HCT116 (cell line): ENCODE results near the gene CNTNAP2. TPM values are rescaled to one million over a fixed set of nuclear protein-coding genes. Genes with fewer than 3 reads are reported as not detected.

Source experiments
- ATAC-seq: fragments of 200-7000 bp; cut with Tn5 transposase; 2 replicates; pipeline ENCODE4 v1.9.1; 2020; ENCODE audit warnings: mild to moderate bottlenecking, moderate library complexity
- BruUV-seq: library from RNA; stranded (reverse); fragments of 400-500 nt; replicated peaks from 2 replicates; lab custom pipeline; 2021; lab: Mats Ljungman, UMichigan
- CTCF ChIA-PET: fragments of 300-600 bp; sonication (Branson Sonifier 250); formaldehyde crosslinking; loops from one replicate; lab custom pipeline; 2021; ENCODE audit warnings: antibody characterized with exemption; lab: Charles Lee
- POLR2A ChIA-PET: fragments of 300-600, 350-600 bp; sonication (Branson Sonifier 250); formaldehyde crosslinking; loops from one replicate; lab custom pipeline; 2021; ENCODE audit warnings: antibody characterized with exemption; lab: Charles Lee
- RAD21 ChIA-PET, 2 experiments: fragments of 300-600 bp; sonication (Branson Sonifier 250); formaldehyde crosslinking; loops; one replicate each; lab custom pipeline; 2023; ENCODE audit warnings: low total read pairs in 2 of 2; ENCODE audit not compliant: uncharacterized antibody in 2 of 2, unreplicated experiment in 2 of 2, low non-redundant PET in 1 of 2; lab: Charles Lee
- DNase-seq: peaks from one replicate; pipeline ENCODE4 v3.0.0-alpha.2; 2010; ENCODE audit warnings: low read depth, low spot score
- H2AFZ ChIP-seq: fragments of 200-600 bp; shearing (Covaris generic), sonication (generic); 2 replicates; pipeline ENCODE4 v1.6.1; 2017; ENCODE audit warnings: low read depth, mixed run types, mixed read lengths, antibody characterized with exemption, low read length; ENCODE audit not compliant: poor library complexity, severe bottlenecking
- H3K27ac ChIP-seq: 2 replicates; pipeline ENCODE4 v1.5.1; 2012; ENCODE audit warnings: low read depth, low read length
- H3K27me3 ChIP-seq: fragments of 200-600 bp; sonication (generic); 2 replicates; pipeline ENCODE4 v1.6.1; 2016; ENCODE audit warnings: mixed run types, low read length, mixed read lengths; ENCODE audit not compliant: insufficient read depth
- H3K36me3 ChIP-seq, 2 experiments: fragments of 200-500 bp in 1 of 2; fragments of 200-600 bp in 1 of 2; sonication (Bioruptor generic) in 1 of 2; sonication (generic) in 1 of 2; 2 replicates each; pipeline versions ENCODE4 v1.5.1 to v1.6.1; 2014 to 2016; ENCODE audit warnings: low read length in 2 of 2, inconsistent platforms in 1 of 2, mixed read lengths in 1 of 2, mixed run types in 1 of 2; ENCODE audit not compliant: insufficient read depth in 2 of 2, control insufficient read depth in 1 of 2
- H3K4me1 ChIP-seq, 2 experiments: fragments of 200-600 bp in 1 of 2; sonication (generic) in 1 of 2; 2 replicates each; pipeline versions ENCODE4 v1.5.1 to v1.6.1; 2012 to 2017; ENCODE audit warnings: low read length in 2 of 2, inconsistent platforms in 1 of 2, mild to moderate bottlenecking in 1 of 2, mixed read lengths in 1 of 2, mixed run types in 1 of 2, moderate library complexity in 1 of 2; ENCODE audit not compliant: insufficient read depth in 2 of 2, control insufficient read depth in 1 of 2
- H3K4me2 ChIP-seq: fragments of 200-600 bp; sonication (generic); 2 replicates; pipeline ENCODE4 v1.6.1; 2017; ENCODE audit warnings: mixed run types, low read length, mixed read lengths
- H3K4me3 ChIP-seq, 2 experiments: fragments of 200-600 bp in 1 of 2; sonication (generic) in 1 of 2; replicated peaks in 1 of 2; 2 replicates each; pipeline ENCODE4 v1.5.1; 2011 to 2016; ENCODE audit warnings: low read length in 2 of 2, control low read depth in 1 of 2, low read depth in 1 of 2, mild to moderate bottlenecking in 1 of 2, mixed read lengths in 1 of 2, mixed run types in 1 of 2
- H3K79me2 ChIP-seq: fragments of 200-600 bp; sonication (generic); 2 replicates; pipeline ENCODE4 v1.6.1; 2017; ENCODE audit warnings: mild to moderate bottlenecking, mixed run types, low read length, moderate library complexity, mixed read lengths; ENCODE audit not compliant: insufficient read depth
- H3K9ac ChIP-seq: fragments of 200-600 bp; sonication (generic); 2 replicates; pipeline ENCODE4 v1.6.1; 2016; ENCODE audit warnings: low read length, mixed read lengths
- H3K9me2 ChIP-seq: fragments of 200-600 bp; sonication (generic), shearing (Covaris generic); 2 replicates; pipeline ENCODE4 v1.6.1; 2017; ENCODE audit warnings: mixed run types, mild to moderate bottlenecking, moderate library complexity; ENCODE audit not compliant: insufficient read depth
- H3K9me3 ChIP-seq, 2 experiments: fragments of 200-500 bp in 1 of 2; fragments of 200-600 bp in 1 of 2; sonication (Bioruptor generic) in 1 of 2; sonication (generic) in 1 of 2; 2 replicates each; pipeline ENCODE4 v1.6.1; 2014 to 2017; ENCODE audit warnings: low read length in 2 of 2, mixed read lengths in 2 of 2, inconsistent platforms in 1 of 2, low read depth in 1 of 2, mild to moderate bottlenecking in 1 of 2, mixed run types in 1 of 2, moderate library complexity in 1 of 2; ENCODE audit not compliant: control insufficient read depth in 1 of 2, insufficient read depth in 1 of 2
- H4K20me1 ChIP-seq: fragments of 200-600 bp; sonication (generic), shearing (Covaris generic); 2 replicates; pipeline ENCODE4 v1.6.1; 2017; ENCODE audit warnings: mixed run types, mild to moderate bottlenecking, moderate library complexity; ENCODE audit not compliant: insufficient read depth
- CBX3 ChIP-seq: IDR thresholded peaks from 2 replicates; pipeline ENCODE4 v1.6.1; 2012; ENCODE audit warnings: low read depth
- CEBPB ChIP-seq: IDR thresholded peaks from 2 replicates; pipeline ENCODE4 v1.6.1; 2012; ENCODE audit warnings: low read depth
- EGR1 ChIP-seq: IDR thresholded peaks from 2 replicates; pipeline ENCODE4 v1.6.1; 2012; ENCODE audit warnings: low read depth
- EZH2 ChIP-seq: fragments of 200-600 bp; sonication (generic); IDR thresholded peaks from 2 replicates; pipeline ENCODE4 v1.6.1; 2017; ENCODE audit warnings: antibody characterized with exemption, mixed run types
- EZH2phosphoT487 ChIP-seq: fragments of 200-600 bp; IDR thresholded peaks from 2 replicates; pipeline ENCODE4 v1.6.1; 2018; ENCODE audit warnings: antibody characterized with exemption, borderline replicate concordance
- JUND ChIP-seq: IDR thresholded peaks from 2 replicates; pipeline ENCODE4 v1.6.1; 2012
- POLR2A ChIP-seq: IDR thresholded peaks from 2 replicates; pipeline ENCODE4 v1.7.0; 2011; ENCODE audit warnings: borderline replicate concordance; ENCODE audit not compliant: insufficient read depth, insufficient read length; ENCODE audit errors: extremely low read depth
- POLR2AphosphoS5 ChIP-seq: IDR thresholded peaks from 2 replicates; pipeline ENCODE4 v1.6.1; 2011; ENCODE audit warnings: mild to moderate bottlenecking, low read depth, low read length, moderate library complexity
- SIN3A ChIP-seq: IDR thresholded peaks from 2 replicates; pipeline ENCODE4 v1.6.1; 2012; ENCODE audit warnings: low read depth
- SP1 ChIP-seq: IDR thresholded peaks from 2 replicates; pipeline ENCODE4 v1.6.1; 2012; ENCODE audit warnings: low read depth
- SRF ChIP-seq: IDR thresholded peaks from 2 replicates; pipeline ENCODE4 v1.6.1; 2012; ENCODE audit warnings: low read depth
- YY1 ChIP-seq: IDR thresholded peaks from 2 replicates; pipeline ENCODE4 v1.6.1; 2011; ENCODE audit warnings: low read length, low read depth, moderate library complexity, mild to moderate bottlenecking; ENCODE audit not compliant: insufficient replicate concordance; ENCODE audit errors: extremely low read depth
- ZFX ChIP-seq: fragments of 450-650 bp; IDR thresholded peaks from 2 replicates; pipeline ENCODE4 v1.6.1; 2017
- ZNF274 ChIP-seq: fragments of 200-500 bp; sonication (Bioruptor generic); IDR thresholded peaks from 2 replicates; pipeline ENCODE4 v1.6.1; 2014; ENCODE audit warnings: mild to moderate bottlenecking, low read depth, low read length, inconsistent platforms
- intact Hi-C: fragments of 100-400 bp; cut with micrococcal nuclease; formaldehyde crosslinking; loops from 2 replicates; pipeline ENCODE4 v1.10.0; 2022
- total RNA-seq: library from RNA; stranded (reverse); gene quantifications from one replicate; pipeline ENCODE4 v1.2.1, GENCODE V29; 2021; ENCODE audit not compliant: unreplicated experiment
- TF ChIP-seq, protein P1 (sequence below): IDR thresholded peaks from 2 replicates; pipeline ENCODE4 v1.6.1; 2012
- TF ChIP-seq, protein P2 (sequence below): IDR thresholded peaks from 2 replicates; pipeline ENCODE4 v1.6.1; 2012
- TF ChIP-seq, protein P3 (sequence below): IDR thresholded peaks from 2 replicates; pipeline ENCODE4 v1.6.1; 2012; ENCODE audit warnings: low read depth
- TF ChIP-seq, protein P4 (sequence below): IDR thresholded peaks from 2 replicates; pipeline ENCODE4 v1.6.1; 2011; ENCODE audit warnings: mild to moderate bottlenecking, low read length, moderate library complexity; ENCODE audit not compliant: insufficient replicate concordance; ENCODE audit errors: extremely low read depth
- TF ChIP-seq, protein P5 (sequence below), 3 experiments: fragments of 200-600 bp in 1 of 3; sonication (generic) in 1 of 3; IDR thresholded peaks in 2 of 3; conservative IDR thresholded peaks in 1 of 3; 2 replicates each; pipeline ENCODE4 v1.5.1; 2012 to 2017; ENCODE audit warnings: low read depth in 2 of 3, low read length in 2 of 3, antibody characterized with exemption in 1 of 3, borderline replicate concordance in 1 of 3, control low read depth in 1 of 3, mild to moderate bottlenecking in 1 of 3, mixed read lengths in 1 of 3, mixed run types in 1 of 3, moderate library complexity in 1 of 3; ENCODE audit not compliant: insufficient read depth in 1 of 3

Gene CNTNAP2
- total RNA-seq, 1 experiment from 2014 or later, result 0.37 TPM

DNA sequence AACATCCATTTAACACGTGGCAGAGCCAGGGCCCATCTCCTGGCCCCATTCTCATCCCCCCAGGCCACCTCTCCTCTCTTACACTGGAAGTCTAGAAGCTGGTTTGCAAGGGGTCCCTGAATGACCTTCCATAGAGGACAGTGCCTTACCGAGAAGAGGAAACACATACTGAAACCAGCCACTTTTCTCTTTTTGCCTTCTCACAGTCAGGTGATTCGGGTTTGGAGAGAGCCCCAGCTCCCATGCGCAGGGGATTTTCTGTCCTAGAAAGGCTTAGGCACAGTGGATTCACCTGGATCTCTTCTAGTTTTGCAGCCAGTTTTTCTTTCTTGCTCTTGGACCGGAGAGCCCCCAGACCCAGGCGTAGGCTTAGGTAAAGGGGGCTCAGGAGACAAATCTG is 2139.8 kb downstream of the CNTNAP2 start (continued):
- TF ChIP-seq EGR1 (no peak), POLR2A (no peak), EZH2phosphoT487 (no peak), ZNF274 (no peak)
- TF ChIP-seq, protein P1, sequence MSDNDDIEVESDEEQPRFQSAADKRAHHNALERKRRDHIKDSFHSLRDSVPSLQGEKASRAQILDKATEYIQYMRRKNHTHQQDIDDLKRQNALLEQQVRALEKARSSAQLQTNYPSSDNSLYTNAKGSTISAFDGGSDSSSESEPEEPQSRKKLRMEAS, result no peak

DNA sequence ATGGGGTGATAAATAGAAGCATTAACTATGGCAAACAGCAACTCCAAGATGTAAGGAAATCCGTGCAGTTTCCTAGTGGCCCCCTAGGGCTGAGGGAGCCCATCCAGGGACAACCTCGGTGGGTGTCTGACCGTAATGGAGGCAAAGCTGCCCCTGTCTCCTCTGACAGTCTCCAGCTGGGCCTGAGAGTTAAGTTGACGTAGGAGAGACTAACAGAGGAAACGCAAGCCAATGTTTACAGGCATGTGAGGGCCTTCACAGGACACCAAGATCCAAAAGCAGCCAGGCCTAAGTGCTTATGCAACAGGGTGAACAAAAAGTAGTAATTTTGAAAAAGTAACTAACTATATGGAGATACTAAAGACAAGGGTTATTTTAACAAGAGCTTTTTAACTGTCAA is 2144.0 kb downstream of the CNTNAP2 start:
- ATAC-seq, result no peak
- Histone ChIP-seq H3K9me3 (no peaks in the 10 kb centered on the region), H3K9ac (no peak overlapping the region), H3K27ac (no peak overlapping the region), H3K79me2 (no peaks in the 10 kb centered on the region), H3K36me3 (no peaks in the 10 kb centered on the region), H3K4me3 (no peak overlapping the region), H2AFZ (no peak overlapping the region), H4K20me1 (no peaks in the 10 kb centered on the region), H3K4me1 (peaks cover 0 to 6% of the 10 kb centered on the region in 2 experiments; a peak in 1 of 4 replicates), H3K27me3 (no peaks in the 10 kb centered on the region), H3K9me2 (no peaks in the 10 kb centered on the region), H3K4me2 (no peak overlapping the region)
- ChIA-PET CTCF (no interaction called here), POLR2A (no interaction called here), RAD21 (no interaction called here)
- intact Hi-C loops, result no loop called here
- no peak for DNase-seq
- no TSS peak for BruUV-seq
- no peak for TF ChIP-seq CEBPB
- TF ChIP-seq JUND, result no peak
- no peak for TF ChIP-seq ZFX
- TF ChIP-seq SP1, result no peak
- no peak for TF ChIP-seq POLR2AphosphoS5
- TF ChIP-seq, protein P2, sequence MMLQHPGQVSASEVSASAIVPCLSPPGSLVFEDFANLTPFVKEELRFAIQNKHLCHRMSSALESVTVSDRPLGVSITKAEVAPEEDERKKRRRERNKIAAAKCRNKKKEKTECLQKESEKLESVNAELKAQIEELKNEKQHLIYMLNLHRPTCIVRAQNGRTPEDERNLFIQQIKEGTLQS, result no peak
- TF ChIP-seq EZH2, result no peak
- TF ChIP-seq, protein P3, sequence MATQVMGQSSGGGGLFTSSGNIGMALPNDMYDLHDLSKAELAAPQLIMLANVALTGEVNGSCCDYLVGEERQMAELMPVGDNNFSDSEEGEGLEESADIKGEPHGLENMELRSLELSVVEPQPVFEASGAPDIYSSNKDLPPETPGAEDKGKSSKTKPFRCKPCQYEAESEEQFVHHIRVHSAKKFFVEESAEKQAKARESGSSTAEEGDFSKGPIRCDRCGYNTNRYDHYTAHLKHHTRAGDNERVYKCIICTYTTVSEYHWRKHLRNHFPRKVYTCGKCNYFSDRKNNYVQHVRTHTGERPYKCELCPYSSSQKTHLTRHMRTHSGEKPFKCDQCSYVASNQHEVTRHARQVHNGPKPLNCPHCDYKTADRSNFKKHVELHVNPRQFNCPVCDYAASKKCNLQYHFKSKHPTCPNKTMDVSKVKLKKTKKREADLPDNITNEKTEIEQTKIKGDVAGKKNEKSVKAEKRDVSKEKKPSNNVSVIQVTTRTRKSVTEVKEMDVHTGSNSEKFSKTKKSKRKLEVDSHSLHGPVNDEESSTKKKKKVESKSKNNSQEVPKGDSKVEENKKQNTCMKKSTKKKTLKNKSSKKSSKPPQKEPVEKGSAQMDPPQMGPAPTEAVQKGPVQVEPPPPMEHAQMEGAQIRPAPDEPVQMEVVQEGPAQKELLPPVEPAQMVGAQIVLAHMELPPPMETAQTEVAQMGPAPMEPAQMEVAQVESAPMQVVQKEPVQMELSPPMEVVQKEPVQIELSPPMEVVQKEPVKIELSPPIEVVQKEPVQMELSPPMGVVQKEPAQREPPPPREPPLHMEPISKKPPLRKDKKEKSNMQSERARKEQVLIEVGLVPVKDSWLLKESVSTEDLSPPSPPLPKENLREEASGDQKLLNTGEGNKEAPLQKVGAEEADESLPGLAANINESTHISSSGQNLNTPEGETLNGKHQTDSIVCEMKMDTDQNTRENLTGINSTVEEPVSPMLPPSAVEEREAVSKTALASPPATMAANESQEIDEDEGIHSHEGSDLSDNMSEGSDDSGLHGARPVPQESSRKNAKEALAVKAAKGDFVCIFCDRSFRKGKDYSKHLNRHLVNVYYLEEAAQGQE, result no peak
- TF ChIP-seq SRF, result no peak
- TF ChIP-seq, protein P4, sequence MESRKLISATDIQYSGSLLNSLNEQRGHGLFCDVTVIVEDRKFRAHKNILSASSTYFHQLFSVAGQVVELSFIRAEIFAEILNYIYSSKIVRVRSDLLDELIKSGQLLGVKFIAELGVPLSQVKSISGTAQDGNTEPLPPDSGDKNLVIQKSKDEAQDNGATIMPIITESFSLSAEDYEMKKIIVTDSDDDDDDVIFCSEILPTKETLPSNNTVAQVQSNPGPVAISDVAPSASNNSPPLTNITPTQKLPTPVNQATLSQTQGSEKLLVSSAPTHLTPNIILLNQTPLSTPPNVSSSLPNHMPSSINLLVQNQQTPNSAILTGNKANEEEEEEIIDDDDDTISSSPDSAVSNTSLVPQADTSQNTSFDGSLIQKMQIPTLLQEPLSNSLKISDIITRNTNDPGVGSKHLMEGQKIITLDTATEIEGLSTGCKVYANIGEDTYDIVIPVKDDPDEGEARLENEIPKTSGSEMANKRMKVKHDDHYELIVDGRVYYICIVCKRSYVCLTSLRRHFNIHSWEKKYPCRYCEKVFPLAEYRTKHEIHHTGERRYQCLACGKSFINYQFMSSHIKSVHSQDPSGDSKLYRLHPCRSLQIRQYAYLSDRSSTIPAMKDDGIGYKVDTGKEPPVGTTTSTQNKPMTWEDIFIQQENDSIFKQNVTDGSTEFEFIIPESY, result no peak
- TF ChIP-seq SIN3A, result no peak
- TF ChIP-seq, protein P1, result no peak
- TF ChIP-seq CBX3, result no peak
- TF ChIP-seq, protein P5, sequence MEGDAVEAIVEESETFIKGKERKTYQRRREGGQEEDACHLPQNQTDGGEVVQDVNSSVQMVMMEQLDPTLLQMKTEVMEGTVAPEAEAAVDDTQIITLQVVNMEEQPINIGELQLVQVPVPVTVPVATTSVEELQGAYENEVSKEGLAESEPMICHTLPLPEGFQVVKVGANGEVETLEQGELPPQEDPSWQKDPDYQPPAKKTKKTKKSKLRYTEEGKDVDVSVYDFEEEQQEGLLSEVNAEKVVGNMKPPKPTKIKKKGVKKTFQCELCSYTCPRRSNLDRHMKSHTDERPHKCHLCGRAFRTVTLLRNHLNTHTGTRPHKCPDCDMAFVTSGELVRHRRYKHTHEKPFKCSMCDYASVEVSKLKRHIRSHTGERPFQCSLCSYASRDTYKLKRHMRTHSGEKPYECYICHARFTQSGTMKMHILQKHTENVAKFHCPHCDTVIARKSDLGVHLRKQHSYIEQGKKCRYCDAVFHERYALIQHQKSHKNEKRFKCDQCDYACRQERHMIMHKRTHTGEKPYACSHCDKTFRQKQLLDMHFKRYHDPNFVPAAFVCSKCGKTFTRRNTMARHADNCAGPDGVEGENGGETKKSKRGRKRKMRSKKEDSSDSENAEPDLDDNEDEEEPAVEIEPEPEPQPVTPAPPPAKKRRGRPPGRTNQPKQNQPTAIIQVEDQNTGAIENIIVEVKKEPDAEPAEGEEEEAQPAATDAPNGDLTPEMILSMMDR (IDR thresholded peaks at IDR 0.05 in 2 of 3, conservative IDR thresholded peaks at IDR 0.05 in 1 of 3; ENCODE audit: borderline replicate concordance in 1 of 3, insufficient read depth in 1 of 3, low read depth in 2 of 3, low read length in 2 of 3), result no peak
- TF ChIP-seq POLR2A, result no peak
- TF ChIP-seq YY1, result no peak
